Sigmoid colon (tissue), 4 donors: ENCODE results near the gene HES5.

Experiments
- EP300 ChIP-seq, 4 donors: sonication (generic); formaldehyde crosslinking; IDR thresholded peaks; one replicate each; pipeline ENCODE4 v1.6.1; 2017; ENCODE audit warnings: antibody characterized with exemption in 4 of 4
- POLR2AphosphoS5 ChIP-seq, 4 donors: sonication (generic); formaldehyde crosslinking; IDR thresholded peaks; one replicate each; pipeline ENCODE4 v1.6.1; 2017; ENCODE audit warnings: antibody characterized with exemption in 4 of 4
- TF ChIP-seq, protein P1 (sequence below), 4 experiments: fragments of 450-650 bp in 3 of 4; fragments of 200-600 bp in 1 of 4; IDR thresholded peaks; one replicate each; pipeline ENCODE4 v1.5.1; 2016 to 2019; ENCODE audit warnings: antibody characterized with exemption in 4 of 4, mild to moderate bottlenecking in 3 of 4, moderate library complexity in 2 of 4

DNA sequence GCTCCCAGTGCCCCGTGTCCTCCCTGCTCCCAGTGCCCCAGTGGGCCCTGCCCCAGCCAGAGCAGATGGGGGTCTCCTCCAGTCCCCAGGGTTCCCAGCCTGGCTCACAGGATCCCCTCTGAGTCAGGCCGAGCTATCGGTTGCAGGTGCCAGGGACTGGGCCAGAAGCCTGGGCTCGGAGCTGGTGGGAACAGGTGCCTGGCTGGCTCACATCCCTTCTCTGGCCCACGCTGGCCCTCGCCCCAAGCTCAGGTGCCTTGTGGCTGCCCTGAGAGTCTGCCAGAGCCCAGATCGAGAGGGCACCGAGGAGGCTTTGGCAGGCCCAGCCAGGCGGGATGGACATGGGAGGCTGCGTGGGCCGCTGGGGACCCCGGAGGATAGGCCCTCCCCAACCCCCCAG, 35.0 kb downstream of the HES5 start:
- TF ChIP-seq, protein P1, sequence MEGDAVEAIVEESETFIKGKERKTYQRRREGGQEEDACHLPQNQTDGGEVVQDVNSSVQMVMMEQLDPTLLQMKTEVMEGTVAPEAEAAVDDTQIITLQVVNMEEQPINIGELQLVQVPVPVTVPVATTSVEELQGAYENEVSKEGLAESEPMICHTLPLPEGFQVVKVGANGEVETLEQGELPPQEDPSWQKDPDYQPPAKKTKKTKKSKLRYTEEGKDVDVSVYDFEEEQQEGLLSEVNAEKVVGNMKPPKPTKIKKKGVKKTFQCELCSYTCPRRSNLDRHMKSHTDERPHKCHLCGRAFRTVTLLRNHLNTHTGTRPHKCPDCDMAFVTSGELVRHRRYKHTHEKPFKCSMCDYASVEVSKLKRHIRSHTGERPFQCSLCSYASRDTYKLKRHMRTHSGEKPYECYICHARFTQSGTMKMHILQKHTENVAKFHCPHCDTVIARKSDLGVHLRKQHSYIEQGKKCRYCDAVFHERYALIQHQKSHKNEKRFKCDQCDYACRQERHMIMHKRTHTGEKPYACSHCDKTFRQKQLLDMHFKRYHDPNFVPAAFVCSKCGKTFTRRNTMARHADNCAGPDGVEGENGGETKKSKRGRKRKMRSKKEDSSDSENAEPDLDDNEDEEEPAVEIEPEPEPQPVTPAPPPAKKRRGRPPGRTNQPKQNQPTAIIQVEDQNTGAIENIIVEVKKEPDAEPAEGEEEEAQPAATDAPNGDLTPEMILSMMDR (IDR thresholded peaks at IDR 0.05): no peak
- no peak for TF ChIP-seq EP300 (IDR thresholded peaks at IDR 0.05)
- TF ChIP-seq POLR2AphosphoS5 (IDR thresholded peaks at IDR 0.05): no peak
